Caki2 (cell line): ENCODE results near the gene PCLO. TPM values are rescaled to one million over a fixed set of nuclear protein-coding genes. Genes with fewer than 3 reads are reported as not detected.
"Not testable (repeated sequence)": the region's sequence is repeated elsewhere in the genome, so short reads cannot be mapped to it uniquely, and the experiment has no call there.

Experiments used
- DNase-seq: peaks from one replicate; pipeline ENCODE4 v3.0.0-alpha.2; 2015; ENCODE audit warnings: low read depth
- in situ Hi-C: cut with HindIII; loops from 2 replicates; pipeline ENCODE4 v1.10.0; 2016; ENCODE audit warnings: low sequenced_read_pairs, low pct_unique_long_range_greater_than_20kb, mixed read lengths
- total RNA-seq: library from RNA; depleted of rRNA; stranded (reverse); fragments of >200 nt; shearing (Covaris generic); gene quantifications from 2 replicates; pipeline ENCODE4 v1.2.3, GENCODE V29; 2014; ENCODE audit warnings: low replicate concordance

PCLO gene
- total RNA-seq, 1 experiment from 2014 or later: 0.88 TPM

DNA sequence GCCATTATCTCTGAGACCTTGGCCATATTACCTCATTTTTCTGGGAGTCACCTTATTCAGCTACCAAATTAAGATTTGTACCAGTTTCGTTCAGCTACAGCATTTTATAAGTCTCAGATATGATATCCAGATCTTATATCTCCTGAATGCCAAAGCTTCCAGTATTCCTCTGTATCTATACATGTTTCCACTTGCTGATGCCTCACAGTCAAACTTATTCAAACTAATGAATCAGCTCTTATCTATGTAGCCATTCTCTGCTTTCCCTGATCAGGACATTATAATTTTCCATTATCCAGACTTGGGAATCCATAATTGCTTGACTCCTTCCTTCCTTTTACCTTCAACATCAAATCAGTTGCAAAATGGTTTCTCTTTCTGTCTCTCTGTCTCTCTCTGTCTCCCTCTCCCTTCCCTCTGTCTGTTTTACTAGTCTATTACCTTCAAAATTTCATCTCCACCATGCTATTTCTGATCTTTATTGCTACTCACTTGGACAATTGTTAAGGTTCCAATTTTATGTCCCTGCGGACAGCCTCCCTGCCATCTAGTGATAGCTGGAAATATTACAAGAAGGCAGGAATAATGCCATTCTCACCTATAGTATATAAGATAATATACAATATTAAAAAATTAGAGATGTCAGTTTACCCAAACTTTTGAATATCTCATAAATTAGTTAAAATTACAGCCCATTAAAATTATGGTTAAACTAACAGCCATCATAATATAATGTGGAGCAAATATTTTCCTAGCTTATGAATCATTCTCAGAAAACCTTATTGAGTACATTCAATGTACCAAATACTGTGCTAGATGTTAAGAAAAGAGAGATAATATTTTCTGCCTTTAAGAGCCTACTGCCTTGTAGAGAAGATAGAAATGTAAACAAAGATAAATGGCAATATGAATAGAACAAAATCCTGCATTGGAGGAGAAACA lies 89.8 kb downstream of the PCLO start:
- in situ Hi-C loops: no loop called here
- peak; percentile 3 for DNase-seq

- in situ Hi-C loops: no loop called here
- no peak for DNase-seq
Observed at GRCh38 chr7:83065714-83066113, 97.0 kb downstream of the PCLO start.

- DNase-seq: no peak
- in situ Hi-C loops: no loop called here
Observed at GRCh38 chr7:83060218-83060617, 102.5 kb downstream of the PCLO start.

- no peak for DNase-seq
- in situ Hi-C loops: no loop called here
Observed at GRCh38 chr7:83058667-83059066, 104.0 kb downstream of the PCLO start.

DNA sequence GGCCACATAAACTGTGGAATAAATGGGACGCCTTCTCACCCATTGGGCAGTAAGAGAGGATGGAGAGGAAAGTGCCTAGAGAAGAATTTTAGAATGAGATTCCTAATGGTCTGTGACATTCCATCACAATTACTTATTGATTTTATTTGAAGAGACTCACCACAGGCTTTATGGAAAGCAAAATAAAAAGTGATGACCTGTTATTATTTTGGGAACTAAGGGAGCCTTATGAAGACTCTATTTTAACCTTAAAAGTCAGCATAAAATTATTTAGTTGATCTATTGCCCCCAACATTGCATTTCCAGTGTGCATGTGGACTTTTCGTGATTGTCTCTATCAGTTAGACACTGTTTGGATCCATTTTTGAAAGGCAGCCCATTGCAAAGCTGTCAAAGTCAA lies 107.5 kb downstream of the PCLO start:
- no peak for DNase-seq
- in situ Hi-C loops: no loop called here

DNA sequence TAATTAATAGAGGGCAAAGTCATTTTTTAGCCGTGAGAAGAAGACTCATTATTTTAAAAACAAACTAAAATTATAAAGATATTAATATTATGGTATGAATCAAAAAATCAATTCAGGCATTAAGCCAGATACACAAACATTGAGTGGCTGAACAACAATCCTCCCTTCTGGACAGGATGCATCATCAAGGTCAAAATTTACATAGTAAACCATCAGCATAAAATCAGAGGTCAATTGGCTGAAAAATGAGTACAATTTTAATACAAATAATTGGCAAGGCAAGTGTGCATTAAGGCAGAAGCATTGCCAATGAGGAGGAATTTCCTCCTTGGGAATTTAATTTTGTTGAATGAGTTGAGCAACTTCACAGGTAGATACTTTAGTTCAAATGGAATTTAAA lies 108.2 kb downstream of the PCLO start:
- no peak for DNase-seq
- in situ Hi-C loops: no loop called here

DNA sequence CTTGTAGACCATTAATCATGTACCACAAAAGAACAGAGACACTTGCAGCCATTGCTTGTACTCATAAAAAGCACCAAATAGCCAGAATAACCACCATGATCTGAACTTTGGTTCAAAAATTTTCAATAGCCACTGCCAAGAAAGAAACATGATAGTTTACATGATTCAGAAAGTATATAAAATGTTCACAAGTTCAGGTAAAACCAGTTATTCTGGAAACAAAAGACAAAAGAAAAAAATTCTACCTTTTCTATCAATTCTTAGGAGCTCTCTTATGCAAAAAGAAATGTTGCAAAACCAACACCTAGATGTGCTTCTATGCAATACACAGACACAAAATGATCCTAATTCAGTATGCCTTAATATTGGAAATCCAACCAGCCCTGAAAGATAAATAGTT lies 108.7 kb downstream of the PCLO start:
- no peak for DNase-seq
- in situ Hi-C loops: no loop called here

- no peak for DNase-seq
- in situ Hi-C loops: no loop called here
Observed at GRCh38 chr7:83040484-83040883, 122.2 kb downstream of the PCLO start.

DNA sequence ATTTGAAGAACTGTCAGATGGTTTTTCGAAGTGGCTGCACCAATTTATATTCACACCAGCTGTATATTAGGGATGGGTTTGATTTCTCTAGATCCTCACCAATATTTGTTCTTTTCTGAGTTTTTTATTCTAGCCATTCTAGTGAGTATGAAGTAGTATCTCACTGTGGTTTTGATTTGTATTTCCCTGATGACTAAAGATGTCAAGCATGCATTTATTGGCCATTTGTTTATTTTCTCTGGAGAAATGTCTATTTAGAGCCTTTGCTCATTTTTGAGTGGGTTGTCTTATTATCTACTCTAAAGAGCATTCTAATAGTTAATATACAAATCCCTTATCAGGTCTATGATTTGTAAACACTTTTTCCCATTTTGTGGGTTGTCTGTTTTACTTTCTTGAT lies 123.9 kb downstream of the PCLO start:
- in situ Hi-C loops: no loop called here
- no peak for DNase-seq

DNA sequence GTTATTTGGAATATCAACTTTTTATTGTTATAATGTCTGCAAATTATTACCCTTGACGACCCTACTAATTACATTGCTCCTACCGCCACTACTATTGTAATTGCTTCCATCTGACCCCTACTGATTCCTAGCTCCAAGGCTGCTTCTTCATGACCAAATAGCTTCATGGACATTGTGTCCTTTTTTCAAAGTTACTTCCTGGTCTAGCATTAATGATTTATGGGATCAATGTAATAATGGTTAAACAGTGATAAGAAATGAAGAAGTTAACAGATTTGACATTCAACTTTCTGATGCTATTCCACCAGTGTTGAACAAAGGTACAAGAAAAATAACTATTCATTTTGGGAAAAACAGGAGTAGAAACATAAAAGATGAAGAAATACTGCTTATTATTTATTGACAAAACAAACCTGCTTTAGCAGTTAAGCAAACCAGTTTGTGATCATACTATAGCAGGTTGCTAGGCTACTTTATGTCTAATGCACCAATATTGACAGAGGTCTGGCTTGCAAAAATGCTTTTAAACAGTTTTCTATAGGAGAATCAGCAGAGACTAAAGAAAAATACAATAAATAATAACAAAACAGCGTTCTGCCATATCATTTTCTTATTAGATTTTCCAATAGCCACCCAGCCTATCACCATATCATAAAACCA lies 125.8 kb downstream of the PCLO start:
- DNase-seq: peak; percentile 21
- in situ Hi-C loops: no loop called here

DNA sequence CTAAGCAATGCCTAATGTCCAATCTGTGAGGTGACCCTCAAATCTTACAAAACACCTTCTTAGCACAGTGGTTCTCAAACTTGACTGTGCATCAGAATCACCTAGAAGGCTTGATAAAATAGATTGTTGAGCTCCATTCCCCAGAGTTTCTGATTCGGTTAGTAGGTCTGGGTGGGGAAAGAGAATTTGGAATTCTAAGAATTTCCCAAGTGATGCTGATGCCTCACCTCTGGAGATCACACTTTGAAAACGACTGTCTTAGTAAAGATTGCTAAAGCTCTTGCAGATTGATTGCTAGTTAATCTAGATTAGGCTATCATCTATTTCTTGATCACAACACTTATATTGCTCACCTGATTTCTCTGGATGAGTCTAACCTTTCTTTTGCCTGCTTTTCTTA lies 126.6 kb downstream of the PCLO start:
- no peak for DNase-seq
- in situ Hi-C loops: no loop called here

DNA sequence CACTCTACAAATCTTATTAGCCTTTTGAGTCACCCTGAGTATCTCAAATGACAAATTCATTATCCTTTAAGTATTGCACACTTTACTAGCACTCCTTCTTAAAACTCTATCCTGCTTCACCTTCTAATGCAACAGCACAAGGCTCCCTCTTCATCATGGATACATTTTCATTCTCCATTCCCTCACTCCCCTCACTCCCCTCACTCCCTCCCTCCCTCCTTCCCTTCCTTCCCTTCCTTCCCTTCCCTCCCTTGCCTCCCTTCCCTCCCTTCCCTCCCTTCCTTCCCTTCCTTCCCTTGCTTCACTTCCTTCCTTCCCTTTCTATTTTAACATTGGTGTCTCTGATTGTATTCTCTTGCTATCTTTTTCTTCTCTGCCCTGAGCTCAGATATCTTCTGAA lies 130.5 kb downstream of the PCLO start:
- in situ Hi-C loops: no loop called here
- no peak for DNase-seq

- peak; percentile 42 for DNase-seq
- in situ Hi-C loops: not testable (repeated sequence)
Observed at GRCh38 chr7:83023817-83024665, 138.6 kb downstream of the PCLO start.

DNA sequence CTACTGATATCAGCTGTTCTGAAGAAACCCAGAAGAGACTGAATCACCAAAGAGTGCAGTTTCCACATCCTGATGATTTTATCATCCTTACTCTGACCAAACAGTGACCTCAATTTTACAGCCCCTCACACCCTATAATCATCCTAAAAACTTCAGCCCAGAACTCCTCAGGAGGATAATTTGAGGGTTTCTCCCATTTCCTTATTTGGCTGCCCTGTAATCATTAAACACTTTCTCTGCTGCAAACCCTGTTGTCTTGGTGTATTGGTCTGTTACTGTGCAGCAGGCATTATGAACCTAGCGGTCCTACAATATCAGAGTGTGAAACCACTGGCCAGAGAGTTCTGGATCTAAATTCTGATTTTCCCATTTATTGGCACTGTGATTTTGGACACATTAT lies 141.7 kb downstream of the PCLO start:
- DNase-seq: no peak
- in situ Hi-C loops: no loop called here

DNA sequence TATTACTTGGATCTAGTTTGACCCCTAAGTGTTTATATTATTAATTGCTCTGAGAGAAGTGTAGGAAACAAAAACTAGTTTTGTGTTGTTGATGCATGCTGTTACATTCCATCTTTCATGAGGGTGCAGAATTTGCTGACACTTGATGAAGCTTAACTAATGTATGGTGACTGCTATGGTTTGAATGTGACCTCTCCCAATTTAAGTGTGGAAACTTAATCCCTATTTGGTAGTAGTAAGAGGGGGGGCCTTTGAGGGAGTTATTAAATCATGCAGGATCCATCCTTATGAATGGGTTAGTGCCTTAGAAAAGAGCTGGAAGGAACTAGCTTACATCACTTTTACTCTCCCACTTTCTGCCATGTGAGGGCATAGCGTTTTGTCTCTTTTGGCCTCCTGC lies 142.5 kb downstream of the PCLO start:
- DNase-seq: no peak
- in situ Hi-C loops: no loop called here

DNA sequence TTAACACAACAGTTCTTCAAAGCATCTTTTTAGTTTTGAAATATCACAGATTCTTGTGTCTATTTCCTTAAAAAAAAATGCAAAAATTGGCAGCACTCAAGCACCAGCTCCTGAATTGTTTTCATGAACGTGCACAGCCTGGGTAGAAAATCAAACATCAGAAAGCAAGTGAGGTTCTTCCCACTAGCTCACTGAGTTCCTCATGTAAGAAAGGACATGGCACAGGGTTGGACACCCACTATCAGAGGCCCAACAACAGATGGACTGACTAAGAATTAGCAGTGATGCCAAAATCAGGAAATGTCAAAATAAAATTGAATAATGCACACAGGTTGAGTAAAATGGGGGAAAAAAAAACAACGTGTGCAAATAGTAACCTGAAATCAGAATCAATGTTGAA lies 146.8 kb downstream of the PCLO start:
- DNase-seq: no peak
- in situ Hi-C loops: no loop called here

- in situ Hi-C loops: no loop called here
- no peak for DNase-seq
Observed at GRCh38 chr7:83014546-83014945, 148.1 kb downstream of the PCLO start.

DNA sequence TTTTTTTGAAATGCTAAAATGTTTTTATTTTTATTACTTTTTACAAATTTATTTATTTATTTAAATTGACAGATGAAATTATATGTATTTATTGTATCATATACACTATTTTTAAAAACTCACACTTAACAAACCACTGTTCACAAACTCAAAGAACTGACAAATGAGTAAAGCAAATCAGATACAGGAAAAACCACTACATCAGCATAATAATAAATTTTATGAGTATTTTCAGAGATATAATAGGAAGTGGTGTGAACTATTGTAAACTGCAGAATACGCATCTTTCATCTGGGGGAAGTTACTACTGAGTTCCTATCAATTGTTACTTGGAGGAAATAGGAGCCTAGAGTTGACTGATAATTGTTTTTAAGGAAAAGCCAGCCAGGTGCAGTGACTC lies 150.7 kb downstream of the PCLO start:
- in situ Hi-C loops: no loop called here
- no peak for DNase-seq

- in situ Hi-C loops: no loop called here
- DNase-seq: no peak
Observed at GRCh38 chr7:83005410-83005809, 157.3 kb downstream of the PCLO start.
